Activated CD4-positive, alpha-beta T cell treated with anti-CD3 and anti-CD28 coated beads for 4 hours (primary cell): ENCODE data around the gene RPRML.
"Not testable (repeated sequence)": the region's sequence is repeated elsewhere in the genome, so short reads cannot be mapped to it uniquely, and the experiment has no call there.

Source experiments
- DNase-seq, 2 donors: peaks; one replicate each; pipeline ENCODE4 v3.0.0-alpha.2; 2020

Gene RPRML

DNA sequence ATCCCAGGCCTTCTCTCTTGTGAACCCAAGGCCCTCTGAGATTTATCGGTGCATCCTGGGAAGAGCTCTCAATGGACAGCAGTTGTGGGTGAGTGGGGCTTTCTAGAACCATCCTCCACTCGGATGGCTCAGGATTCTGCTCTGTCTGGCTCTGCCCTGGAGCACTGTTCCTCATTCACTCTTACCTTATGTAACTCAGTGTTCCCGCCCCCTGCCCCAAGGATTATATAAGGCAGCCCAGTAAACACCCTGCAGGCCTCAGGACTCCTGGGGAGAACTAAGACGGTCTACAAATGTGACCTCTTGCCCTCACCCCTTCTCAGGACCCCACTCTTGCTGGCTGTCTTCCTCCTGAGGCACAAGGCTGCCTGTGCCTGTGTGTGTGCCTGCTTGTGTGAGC lies 3.8 kb downstream of the RPRML start:
- DNase-seq, result no peak

DNA sequence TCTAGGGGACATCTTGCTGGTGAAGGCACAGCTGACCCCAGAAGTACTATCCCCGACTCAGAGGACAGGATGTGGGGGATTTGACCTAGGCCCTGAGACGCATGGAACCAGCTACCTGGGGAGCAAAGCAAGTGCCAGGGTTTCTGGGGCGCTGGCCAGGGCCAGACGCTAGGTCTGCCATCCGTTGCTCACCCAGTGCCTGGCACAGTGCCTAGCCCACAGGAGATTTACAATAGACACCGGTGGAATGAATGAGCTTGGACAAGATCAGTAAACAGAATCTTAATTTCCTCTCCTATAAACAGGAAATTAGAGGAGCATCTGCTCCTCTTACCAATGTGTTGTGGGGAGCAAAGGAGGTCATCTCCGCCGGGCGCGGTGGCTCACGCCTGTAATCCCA lies 5.0 kb downstream of the RPRML start:
- no peak for DNase-seq

DNA sequence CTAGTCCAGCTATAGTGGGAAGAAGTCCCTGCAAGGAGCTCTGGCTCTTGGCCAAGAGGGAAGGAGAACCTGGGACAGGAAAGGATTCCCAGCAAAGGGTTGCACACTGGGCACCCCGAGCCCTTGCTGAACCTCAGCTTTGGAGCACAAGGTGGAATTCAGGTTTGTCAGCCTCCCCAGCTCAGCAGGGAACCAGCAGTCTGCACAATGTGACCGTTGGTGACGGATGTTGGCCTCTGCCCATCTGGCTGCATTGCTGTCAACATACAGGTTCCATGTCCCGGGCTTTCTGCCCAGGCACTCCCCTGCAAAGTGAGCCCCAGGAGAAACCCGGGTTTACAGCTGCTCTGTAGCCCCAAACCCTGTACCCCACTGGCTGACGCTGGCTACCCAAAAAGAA lies 6.7 kb downstream of the RPRML start:
- DNase-seq, result no peak

DNA sequence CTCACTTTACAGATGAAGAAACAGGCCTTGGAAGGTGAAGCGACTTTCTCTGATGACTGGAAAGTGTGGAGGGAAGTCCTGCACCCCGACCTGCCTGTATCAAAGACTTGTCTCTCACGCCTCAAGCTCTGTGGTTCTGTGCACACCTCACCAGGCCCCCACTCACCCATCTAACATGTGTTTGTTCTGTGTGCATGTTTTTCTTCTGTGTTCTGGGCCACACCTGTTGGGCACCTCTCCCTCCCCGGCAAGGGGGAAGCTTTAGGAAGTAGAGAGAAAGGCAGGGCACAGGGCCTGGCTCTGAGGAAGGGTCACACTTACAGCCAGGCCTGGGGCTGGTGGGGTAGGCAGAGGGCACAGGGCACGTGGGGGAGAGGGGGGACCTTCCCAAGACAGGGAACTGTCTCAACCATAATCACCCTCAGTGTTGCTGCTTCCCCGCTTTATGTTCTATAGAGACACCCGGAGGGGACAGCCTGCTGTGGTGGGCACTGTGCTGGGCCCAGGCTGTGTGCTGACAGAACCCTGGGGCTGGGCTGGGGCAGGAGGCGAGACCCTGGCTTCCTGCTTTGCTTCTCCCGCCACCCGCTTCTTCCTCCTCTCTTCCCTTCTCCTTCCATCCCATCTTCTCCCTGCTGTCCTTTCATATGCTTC lies 7.3 kb downstream of the RPRML start:
- no peak for DNase-seq

DNA sequence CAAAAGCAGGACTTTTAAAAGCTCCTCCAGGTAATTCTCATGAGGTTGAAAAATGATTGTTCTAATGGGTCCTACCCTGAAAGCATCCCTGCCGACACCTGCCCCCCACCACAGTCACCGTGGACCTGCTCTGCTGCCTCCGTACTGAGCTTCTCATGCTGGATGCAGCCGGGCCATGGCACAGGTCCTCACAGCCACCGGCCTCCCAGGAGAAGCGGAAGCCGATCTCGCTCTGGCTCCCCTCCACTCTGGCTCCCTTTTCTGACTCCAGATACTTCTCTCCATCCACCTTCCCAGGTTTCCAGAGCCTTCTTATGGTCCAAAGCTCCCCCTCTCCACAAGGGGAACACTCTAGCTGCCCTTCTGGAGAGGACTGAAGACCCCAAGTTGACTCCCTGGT lies 10.2 kb downstream of the RPRML start:
- no peak for DNase-seq

DNA sequence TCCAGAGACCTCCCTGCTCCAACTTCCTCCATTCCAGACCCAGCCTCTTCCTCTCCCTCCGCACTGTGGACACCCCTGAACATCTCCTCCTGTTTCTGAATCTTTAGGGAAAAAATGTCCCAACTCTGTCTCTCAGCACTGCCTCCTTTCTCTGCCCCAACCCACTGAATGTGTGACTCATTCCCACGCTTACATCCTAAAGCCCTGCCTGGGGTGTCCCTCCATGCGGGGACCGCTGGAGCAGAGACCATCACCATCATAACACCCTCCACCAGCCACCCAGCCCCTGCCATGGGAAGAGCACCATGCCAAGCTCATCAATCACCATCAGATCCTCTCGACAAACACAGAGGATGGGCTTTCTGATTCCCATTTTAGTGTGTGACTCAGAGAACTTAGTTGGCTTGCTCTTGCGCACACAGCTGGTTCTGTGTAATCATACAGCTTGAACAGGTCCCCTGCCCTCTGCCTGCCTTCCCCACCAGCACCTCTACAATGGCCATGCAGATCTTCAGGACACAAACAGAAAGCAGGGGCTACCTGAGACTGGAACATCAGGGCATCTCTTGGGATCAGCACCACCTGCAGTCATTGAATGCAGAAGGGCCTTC lies 10.7 kb downstream of the RPRML start:
- no peak for DNase-seq

DNA sequence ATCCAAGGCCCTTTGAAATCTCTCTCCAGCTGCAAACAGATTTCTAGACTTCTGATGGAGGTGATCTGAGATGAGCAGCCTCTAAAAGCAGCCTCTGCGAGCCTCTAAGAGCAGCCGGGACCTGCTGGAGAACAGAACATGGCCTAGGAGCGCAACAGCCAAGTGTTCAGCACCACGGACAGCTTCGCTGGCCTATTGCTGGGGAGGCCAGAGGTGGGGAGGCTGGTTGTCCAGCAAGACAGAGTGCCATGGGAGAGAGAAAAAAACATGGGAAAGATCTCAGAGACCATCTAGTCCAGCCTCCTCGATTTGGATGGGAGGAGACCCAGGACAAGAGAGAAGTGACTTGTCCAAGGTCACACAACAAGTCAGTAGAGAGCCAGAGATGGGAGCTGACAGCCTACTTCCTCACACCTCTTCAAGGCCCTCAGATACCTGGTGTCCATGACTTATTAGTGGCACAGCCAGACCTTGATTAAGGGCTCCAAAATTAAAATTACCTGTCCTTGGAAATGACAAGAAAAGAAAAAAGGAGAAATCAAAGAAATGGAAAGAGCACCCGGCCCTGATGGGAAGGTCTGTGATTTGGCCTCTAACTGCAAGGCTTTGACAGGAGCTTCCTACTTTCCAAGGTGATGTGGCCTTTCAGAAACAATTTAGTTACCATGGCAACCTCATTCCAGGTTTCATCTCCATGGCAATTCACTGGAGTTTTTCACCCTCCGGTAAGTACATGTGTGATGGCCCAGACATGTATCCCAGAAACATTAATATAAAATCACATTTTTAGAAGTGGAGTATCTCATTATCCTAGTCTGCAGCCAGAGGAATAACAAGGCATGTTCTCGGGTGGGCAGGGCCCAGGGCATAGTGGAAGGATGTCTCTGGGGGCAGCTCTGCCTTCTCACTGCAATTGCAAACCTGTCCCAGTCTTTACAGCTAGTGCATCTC lies 14.5 kb downstream of the RPRML start:
- no peak for DNase-seq

DNA sequence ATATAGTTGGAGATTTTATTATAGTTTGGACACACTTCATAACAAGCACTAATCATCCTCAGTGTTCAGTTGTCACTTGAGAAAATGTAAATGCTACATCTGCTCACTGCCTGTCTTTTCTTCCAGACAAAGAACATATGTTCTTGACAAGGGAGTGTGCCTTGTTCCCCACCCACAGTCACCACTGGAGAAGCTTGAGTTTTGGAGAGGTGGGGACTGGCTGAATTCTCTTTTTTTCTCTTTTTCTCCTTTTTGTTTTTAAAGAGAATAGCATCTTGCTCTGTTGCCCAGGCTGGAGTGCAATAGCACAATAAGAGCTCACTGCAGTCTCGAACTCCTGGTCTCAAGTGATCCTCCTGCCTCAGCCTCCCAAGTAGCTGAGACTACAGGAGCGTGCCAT lies 15.5 kb downstream of the RPRML start:
- no peak for DNase-seq

DNA sequence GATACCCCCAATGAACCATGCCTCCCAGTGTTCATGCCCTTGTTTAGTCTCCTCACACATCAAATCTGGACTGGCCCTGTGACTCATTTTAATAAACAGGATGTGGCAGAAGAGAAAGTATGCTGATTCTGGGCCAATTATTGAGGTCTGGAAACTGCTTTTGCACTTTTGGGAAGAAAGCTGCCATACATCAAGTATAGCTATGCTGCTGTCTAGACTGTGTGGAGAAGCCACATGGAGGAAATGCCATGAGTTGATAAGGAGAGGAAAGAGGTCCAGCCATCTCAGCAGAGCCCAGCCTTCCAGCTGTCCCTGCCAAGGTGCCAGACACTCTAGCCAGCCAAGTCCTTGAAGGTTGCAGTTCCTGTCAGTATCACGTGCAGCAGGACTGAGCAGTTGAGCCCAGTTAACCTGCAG lies 16.7 kb downstream of the RPRML start:
- DNase-seq, result no peak

DNA sequence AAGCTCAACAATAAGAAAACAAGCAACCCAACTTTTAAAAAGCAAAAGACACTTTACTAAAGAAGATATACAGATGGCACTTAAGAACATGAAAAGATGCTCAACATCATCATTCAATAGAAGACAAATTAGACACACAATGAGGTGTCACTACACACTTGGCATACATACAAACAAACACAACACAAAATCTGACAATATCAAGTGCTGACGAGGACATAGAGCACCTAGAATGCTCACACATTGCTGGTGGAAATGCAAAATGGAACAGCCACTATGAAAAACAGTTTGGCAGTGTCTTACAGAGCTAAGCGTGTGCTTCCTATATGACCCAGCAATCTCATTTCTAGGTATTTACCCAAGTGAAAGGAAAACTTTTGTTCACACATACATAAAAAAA lies 18.9 kb downstream of the RPRML start:
- DNase-seq, result no peak

DNA sequence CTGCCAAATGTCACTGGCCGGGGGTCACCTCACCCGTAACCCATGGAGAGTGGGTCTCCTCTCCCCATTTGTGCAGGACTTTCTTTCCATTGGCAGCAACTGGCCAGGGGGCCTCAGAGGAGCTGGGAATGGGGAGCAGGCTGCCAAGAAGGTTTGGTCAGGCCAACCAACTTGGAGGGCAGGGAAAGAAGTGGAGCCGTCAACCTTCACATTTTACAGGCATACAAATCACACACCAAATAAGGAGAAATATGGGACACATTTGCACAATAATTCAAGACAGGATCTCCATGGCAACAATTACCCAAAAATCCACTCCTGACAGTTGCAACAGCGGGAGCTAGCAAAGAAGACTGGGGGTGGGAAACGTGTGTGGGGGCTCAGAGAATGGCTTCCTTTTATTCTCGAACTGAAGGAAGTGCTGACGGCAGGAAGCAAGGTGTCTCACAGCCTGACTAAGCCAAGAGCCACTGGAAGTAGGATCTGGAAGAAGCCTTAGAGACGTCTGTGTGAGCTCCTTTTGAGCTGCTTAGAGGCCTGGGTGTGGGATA lies 20.9 kb downstream of the RPRML start:
- no peak for DNase-seq

DNA sequence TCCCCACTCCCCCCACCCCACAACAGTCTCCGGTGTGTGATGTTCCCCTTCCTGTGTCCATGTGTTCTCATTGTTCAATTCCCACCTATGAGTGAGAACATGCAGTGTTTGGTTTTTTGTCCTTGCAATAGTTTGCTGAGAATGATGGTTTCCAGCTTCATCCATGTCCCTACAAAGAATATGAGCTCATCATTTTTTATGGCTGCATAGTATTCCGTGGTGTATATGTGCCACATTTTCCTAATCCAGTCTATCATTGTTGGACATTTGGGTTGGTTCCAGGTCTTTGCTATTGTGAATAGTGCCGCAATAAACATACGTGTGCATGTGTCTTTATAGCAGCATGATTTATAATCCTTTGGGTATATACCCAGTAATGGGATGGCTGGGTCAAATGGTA lies 25.9 kb downstream of the RPRML start:
- not testable (repeated sequence) for DNase-seq

DNA sequence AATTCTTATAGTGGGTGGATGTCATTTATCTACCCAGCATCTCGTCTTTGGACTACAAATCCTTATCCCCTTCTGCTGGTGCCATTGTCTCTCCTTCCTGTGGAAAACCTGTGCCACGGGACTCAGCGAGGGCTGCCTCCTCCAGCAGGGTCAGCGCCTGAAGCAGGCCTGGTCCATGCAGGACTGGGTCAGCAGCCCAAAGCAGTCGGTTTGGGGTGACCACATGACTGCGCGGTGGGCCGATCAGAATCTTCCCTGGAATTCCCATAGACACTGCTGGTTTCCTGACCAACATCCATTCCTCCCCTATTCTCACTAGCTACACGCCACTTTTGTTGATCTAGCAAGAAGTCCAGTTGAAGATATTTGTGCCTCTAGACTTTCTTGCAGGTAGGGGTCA lies 26.9 kb downstream of the RPRML start:
- no peak for DNase-seq

DNA sequence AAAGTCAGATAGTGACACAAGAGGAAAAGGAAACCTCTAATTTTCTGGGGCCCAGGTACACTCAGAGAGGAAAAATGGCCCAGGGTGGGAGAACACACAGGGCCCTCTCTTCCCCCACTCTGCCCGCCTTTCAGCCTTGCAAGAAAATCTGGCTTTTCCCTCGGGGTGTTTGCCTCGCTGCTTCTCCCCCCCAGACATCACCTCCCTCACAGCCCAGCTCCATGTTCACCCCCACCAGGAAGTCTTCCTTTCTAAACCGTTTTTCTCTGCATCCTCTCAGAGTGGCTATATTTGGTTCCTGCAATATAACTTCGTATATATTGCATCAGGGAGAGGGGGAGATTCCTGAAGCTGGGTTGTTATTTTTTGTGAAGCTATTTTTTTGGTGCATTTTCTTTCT lies 27.3 kb downstream of the RPRML start:
- no peak for DNase-seq

DNA sequence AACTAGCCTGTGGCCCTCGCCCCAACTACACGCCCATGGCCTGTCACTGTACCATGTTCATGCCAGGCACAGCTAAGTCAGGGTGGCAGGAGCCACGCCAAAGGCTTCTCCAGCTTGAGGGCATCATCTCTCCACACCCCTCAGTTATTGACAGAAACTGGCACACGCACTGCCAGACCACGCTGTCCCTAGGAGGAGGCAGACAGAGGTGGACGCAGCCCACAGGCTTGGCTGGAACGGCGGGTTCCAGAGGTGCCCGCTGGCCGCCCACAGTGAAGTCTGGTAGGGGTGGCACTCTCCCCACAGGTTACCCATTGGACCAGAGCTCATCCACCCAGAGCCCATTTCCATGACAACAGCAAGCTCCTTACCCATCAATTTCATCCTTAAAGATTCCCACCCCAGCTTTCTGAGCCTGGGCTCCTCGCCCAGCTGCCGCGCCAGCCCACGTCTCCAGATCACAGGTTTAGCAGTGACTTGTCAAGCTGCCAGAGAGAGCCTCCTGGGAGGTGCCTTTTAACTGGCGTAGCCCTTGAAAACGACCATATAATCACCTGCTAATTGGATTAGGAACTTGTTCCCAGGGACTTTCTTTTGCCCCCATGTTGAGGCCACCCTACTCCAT lies 27.9 kb downstream of the RPRML start:
- no peak for DNase-seq

DNA sequence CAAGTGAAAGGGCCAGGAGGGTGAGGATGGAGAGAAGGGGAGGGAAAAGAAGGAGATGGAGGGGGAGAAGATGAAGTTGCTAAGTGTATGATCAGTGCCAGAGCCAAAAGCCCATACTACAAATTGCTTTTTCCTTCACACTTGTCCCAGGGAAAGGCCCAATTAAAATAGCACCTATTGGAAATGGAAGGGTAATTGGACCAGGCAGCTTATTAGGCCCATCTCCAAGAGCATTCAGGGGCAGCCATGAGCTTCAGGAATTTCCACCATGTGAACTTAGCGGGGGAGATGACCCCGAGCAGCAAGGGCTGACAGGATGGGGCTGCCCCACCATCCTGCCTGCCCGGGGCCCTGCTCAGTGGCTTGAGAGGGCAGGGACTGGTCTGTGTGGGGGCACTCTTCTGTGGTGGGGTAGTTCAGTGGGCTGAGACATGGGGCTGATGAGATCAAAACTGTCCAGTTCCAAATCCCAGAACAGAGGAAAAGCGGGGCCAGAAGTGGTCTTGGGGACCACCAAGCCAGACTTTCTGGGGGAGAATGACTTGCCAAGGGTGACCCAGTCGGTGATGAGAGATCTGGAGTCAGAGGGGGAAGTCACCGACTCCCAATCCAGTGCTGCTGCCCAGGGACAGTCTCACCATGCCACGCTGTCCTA lies 28.6 kb downstream of the RPRML start:
- no peak for DNase-seq

DNA sequence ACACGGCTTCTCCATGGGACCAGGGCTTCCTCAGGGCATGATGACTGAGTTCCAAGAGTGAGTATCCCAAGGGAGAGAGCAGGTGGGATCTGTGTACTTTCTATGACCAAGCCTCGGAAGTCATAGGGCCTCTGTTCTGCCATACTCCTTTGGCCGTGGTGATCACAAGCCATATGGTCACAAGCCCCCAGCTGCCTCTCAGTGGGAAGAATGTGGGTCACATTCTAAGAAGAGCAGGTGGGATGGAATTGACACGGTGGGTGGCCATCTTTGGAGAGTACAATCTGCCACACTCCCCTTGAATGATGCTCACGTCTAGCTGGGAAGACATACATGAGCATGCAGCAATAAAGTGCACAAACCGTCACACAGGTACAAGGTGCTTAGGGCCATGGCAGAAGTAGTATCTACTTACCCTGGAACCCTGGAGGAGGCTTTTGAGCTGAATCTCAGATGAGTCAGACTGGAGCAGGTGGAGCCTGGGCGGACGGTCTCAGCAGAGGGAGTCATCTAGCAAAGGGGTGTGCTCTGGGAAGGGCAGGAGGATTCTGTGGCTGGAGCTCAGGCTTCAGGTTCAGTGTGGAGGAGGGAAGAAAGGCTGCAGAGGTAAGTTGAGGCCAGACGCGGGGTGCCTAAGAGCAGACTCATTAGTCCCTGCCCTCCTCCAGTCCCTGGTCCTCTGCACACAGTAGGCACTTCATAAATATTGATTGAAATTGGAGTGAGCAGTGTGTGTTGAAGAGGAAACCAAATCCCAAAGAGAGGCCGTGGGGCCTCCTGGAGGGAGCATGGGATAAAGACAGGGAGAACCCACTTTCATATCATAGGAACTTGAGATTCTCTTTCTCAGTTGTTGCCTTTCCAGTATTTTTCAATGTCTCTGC lies 29.5 kb downstream of the RPRML start:
- no peak for DNase-seq

DNA sequence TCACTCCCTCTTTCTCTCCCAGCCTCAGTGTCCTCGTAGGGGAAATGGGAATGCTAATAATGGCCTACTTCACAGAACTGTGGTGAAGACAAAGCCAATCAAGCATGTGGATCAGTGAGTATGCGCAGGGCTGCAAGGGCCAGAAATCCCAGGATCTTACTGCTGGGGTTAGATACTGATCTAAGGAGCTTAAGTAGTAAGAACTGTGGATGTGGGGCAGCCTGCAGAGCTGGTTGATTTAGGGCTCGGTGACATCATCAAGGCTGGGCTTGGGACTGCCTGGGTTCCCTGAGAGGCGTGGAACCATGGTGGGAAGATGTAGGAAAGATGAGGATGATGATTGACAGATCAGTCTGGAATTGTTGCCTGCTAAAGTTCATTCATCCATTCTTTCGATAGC lies 30.5 kb downstream of the RPRML start:
- no peak for DNase-seq

DNA sequence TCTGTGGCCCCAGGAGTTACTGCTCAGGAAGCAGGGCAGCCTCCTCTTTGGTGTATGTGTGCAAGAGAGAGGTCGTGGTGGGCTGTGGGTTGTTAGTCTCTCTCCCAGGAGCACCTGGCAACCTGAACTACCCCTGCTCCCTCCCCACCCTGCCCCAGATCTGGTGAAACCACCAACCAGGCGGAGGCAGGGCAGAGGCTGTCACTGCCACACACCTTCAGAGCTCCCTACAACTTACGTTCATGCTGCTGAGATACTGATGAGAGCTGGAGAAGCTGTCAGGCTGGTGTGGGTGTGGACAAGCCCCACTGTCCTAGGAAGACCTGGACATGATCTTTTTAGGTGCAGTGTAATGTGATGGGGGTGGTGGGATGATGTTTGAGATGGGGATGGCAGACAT lies 31.8 kb downstream of the RPRML start:
- no peak for DNase-seq

DNA sequence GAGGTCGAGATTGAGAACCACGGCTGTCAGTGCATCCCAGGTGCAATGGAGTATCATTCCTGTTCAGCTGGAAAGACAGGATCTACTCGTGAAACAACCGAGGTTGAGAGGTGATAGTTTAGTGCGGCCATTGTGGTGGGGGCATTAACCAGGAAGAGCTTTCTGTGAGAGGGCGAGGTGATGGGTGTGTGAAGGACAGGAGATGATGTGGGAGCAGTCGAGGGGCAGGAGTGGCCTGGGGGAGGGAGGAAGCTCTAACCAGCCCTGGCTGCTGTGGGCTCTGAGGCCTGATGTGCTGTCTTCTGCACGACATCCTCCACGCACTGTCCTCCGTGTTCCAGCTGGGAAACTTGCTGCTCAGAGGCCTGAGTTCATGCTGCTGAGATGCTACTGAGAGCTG lies 34.1 kb downstream of the RPRML start:
- DNase-seq, result no peak

DNA sequence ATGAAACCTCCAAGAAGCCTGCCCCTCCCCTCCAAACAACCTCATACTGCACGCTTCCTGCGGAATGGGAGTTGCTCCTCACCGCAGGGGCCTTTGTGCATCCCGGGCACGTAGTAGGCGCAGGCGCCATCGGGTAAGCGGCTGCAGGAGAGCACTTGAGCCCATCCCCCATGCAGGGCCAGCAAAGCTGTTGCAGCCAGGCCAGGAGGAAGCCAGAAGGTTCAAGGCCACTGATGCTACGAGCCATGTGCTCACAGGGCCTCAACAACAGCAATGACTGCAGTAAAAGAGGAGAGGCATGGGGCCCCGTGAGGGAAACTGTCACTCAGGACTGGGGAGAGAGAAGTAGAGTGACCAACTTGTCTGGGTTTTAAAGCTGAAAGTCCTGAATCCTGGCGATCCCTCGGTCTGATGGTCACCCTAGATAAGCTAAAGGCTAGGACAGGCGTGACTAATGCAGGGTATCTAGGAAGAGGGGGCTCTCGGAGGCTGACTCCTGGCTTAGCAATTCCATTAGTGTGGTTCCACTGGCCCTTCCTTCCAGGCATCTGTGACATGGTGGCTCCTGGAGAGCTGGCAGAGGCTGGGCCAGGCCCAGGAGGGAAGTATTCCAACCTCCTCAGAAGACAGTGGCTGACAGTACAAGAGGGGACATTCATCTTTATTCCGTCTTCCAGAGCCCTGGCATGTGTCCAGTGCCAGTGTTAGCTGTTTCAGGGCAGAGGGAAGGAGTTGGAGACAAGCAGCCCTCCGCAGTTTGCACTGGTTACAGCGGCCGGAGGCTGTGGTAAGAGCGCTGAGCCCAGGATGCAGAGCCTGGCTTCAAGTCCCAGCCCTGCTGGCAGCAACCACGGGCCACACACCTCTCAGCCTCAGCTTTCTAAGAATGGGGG lies 35.3 kb downstream of the RPRML start:
- DNase-seq, result no peak
